HepG2 (cell line): ENCODE results near the gene ZNF512B. TPM values are rescaled to one million over a fixed set of nuclear protein-coding genes. Genes with fewer than 3 reads are reported as not detected.

ENCODE experiments used
- GATAD2A ChIP-seq: IDR thresholded peaks from 2 replicates; pipeline ENCODE4 v1.6.1; 2016
- HNRNPH1 ChIP-seq: fragments of 200-400 bp; formaldehyde crosslinking; optimal IDR thresholded peaks from 2 replicates; pipeline ENCODE3; 2017; ENCODE audit warnings: mild to moderate bottlenecking, low read depth, low read length
- HOXA3 ChIP-seq: sonication (generic); formaldehyde crosslinking; IDR thresholded peaks from 2 replicates; pipeline ENCODE4 v1.5.0; 2020; ENCODE audit warnings: missing genetic modification reagents
- KMT2A ChIP-seq: sonication (generic); formaldehyde crosslinking; IDR thresholded peaks from 2 replicates; pipeline ENCODE4 v1.4.0; 2020; ENCODE audit warnings: missing genetic modification reagents
- KMT2B ChIP-seq: IDR thresholded peaks from 2 replicates; pipeline ENCODE4 v1.6.1; 2016; ENCODE audit warnings: missing genetic modification reagents, missing compliant biosample characterization
- MZF1 ChIP-seq: sonication (generic); formaldehyde crosslinking; IDR thresholded peaks from 2 replicates; pipeline ENCODE4 v1.8.1; 2023; ENCODE audit warnings: mild to moderate bottlenecking, missing genetic modification reagents, borderline replicate concordance
- POLR2A ChIP-seq, 2 experiments: IDR thresholded peaks; 2 replicates each; pipeline ENCODE4 v1.6.1; 2011; ENCODE audit warnings: low read depth in 2 of 2, low read length in 2 of 2, mild to moderate bottlenecking in 1 of 2, moderate library complexity in 1 of 2; ENCODE audit not compliant: insufficient read depth in 1 of 2
- SMAD1 ChIP-seq: sonication (generic); formaldehyde crosslinking; IDR thresholded peaks from 2 replicates; pipeline ENCODE4 v1.4.0; 2020; ENCODE audit warnings: missing genetic modification reagents, low read depth, mild to moderate bottlenecking, borderline replicate concordance
- SMC3 ChIP-seq: IDR thresholded peaks from 2 replicates; pipeline ENCODE4 v1.6.1; 2011; ENCODE audit warnings: low read length, improper control_type of control experiment
- SNRNP70 ChIP-seq: fragments of 200-400 bp; formaldehyde crosslinking; IDR thresholded peaks from 2 replicates; pipeline ENCODE4 v1.6.1; 2017; ENCODE audit warnings: mild to moderate bottlenecking, low read depth, low read length, moderate library complexity
- TBP ChIP-seq: sonication (generic); formaldehyde crosslinking; IDR thresholded peaks from 2 replicates; pipeline ENCODE4 v1.5.0; 2020; ENCODE audit warnings: missing genetic modification reagents
- XRCC5 ChIP-seq: fragments of 200-400 bp; formaldehyde crosslinking; optimal IDR thresholded peaks from 2 replicates; pipeline ENCODE3; 2017; ENCODE audit warnings: mild to moderate bottlenecking, low read length
- ZNF160 ChIP-seq: sonication (generic); formaldehyde crosslinking; IDR thresholded peaks from 2 replicates; pipeline ENCODE4 v1.8.0; 2022; ENCODE audit warnings: mild to moderate bottlenecking, inconsistent platforms, missing genetic modification reagents
- ZNF674 ChIP-seq: sonication (generic); formaldehyde crosslinking; IDR thresholded peaks from 2 replicates; pipeline ENCODE4 v1.5.0; 2020; ENCODE audit warnings: low read depth, mild to moderate bottlenecking, missing genetic modification reagents
- ZNF879 ChIP-seq: sonication (generic); formaldehyde crosslinking; IDR thresholded peaks from 2 replicates; pipeline ENCODE4 v1.8.1; 2023; ENCODE audit warnings: missing genetic modification reagents
- polyA plus RNA-seq, 8 experiments: library from polyadenylated mRNA; depleted of rRNA in 3 of 8; stranded (reverse) in 7 of 8; unstranded in 1 of 8; fragments of >200 nt; fragmentation: Illumina TruSeq in 4 of 8; extraction: Trizol in 4 of 8; gene quantifications; 2 replicates each; pipeline versions ENCODE4 v1.2.1 to v1.2.3, GENCODE V29; 2011 to 2016; ENCODE audit warnings: low read depth in 4 of 8, missing spikeins in 1 of 8, mixed read lengths in 1 of 8; ENCODE audit not compliant: insufficient read depth in 1 of 8
- total RNA-seq, 5 experiments: library from RNA; depleted of rRNA; stranded (reverse); fragments of >200 nt; fragmentation: Illumina TruSeq; extraction: Trizol; gene quantifications; 2 replicates each; pipeline ENCODE4 v1.2.3, GENCODE V29; 2016; ENCODE audit warnings: low read depth in 1 of 5
- TF ChIP-seq, protein P1 (sequence below): sonication (generic); formaldehyde crosslinking; IDR thresholded peaks from 2 replicates; pipeline ENCODE4 v1.4.0; 2020; ENCODE audit warnings: missing genetic modification reagents
- TF ChIP-seq, protein P2 (sequence below): sonication (generic); formaldehyde crosslinking; IDR thresholded peaks from 2 replicates; pipeline ENCODE4 v1.5.0; 2020; ENCODE audit warnings: mild to moderate bottlenecking, missing genetic modification reagents, borderline replicate concordance
- TF ChIP-seq, protein P3 (sequence below): conservative IDR thresholded peaks from 2 replicates; pipeline ENCODE4 v1.6.1; 2018; ENCODE audit warnings: missing genetic modification reagents

Gene ZNF512B
- total and polyA plus RNA-seq, 2 of the 13 experiments (the other 11 are each of a cell fraction or from before 2014, with no cell fraction given), result 11.5 to 30.6 TPM

DNA sequence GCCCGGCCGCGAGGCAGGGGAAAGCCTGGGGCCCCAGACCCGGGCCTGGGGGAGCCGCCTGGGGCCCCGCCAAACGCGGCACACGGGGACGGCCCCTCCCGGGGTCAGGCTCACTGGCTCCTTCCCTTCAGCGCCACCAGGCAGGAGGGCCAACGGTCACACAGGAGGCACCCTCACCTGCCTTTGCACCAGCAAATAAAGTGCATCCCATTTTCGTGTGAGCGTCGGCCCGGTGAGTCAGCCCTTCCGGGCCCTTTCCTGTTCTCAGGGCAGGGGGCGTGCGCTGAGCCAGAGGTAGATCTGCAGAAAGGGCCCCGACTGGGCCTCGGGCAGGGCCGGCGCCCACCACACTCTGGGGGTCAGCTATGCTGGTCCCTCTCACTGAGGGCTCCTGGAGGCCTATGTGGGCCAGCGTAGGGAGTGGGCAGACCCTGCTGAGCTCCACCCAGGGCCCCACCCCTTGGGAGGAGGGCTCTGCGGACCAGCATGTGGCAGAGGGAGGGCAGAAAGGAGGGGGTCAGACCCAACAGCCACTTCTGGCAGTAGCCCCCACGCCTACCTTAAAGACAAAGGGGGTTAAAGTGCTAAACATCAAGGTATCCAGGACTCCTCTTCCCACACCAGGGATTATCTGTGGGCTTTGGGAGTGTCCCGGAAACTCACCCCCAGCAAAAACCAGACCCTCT lies 12.6 kb downstream of the ZNF512B start (continued):
- TF ChIP-seq TBP (CRISPR knock-in tag), result no peak
- TF ChIP-seq, protein P1, sequence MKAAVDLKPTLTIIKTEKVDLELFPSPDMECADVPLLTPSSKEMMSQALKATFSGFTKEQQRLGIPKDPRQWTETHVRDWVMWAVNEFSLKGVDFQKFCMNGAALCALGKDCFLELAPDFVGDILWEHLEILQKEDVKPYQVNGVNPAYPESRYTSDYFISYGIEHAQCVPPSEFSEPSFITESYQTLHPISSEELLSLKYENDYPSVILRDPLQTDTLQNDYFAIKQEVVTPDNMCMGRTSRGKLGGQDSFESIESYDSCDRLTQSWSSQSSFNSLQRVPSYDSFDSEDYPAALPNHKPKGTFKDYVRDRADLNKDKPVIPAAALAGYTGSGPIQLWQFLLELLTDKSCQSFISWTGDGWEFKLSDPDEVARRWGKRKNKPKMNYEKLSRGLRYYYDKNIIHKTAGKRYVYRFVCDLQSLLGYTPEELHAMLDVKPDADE (CRISPR knock-in tag), result no peak
- peak; percentile 80; the same call in 1 of the 2 replicates for TF ChIP-seq GATAD2A (CRISPR knock-in tag)
- TF ChIP-seq HNRNPH1, result peak; percentile 28
- TF ChIP-seq KMT2A (CRISPR knock-in tag), result peak; percentile 68
- TF ChIP-seq MZF1 (CRISPR knock-in tag), result peak; percentile 21; the same call in 1 of the 2 replicates
- peak; percentile 64 for TF ChIP-seq KMT2B (CRISPR knock-in tag)
- TF ChIP-seq HOXA3, result peak; percentile 40
- TF ChIP-seq XRCC5, result peak; percentile 85
- no peak for TF ChIP-seq SMC3
- peak; percentile 56; the same call in 1 of the 2 replicates for TF ChIP-seq SMAD1
- TF ChIP-seq, protein P2, sequence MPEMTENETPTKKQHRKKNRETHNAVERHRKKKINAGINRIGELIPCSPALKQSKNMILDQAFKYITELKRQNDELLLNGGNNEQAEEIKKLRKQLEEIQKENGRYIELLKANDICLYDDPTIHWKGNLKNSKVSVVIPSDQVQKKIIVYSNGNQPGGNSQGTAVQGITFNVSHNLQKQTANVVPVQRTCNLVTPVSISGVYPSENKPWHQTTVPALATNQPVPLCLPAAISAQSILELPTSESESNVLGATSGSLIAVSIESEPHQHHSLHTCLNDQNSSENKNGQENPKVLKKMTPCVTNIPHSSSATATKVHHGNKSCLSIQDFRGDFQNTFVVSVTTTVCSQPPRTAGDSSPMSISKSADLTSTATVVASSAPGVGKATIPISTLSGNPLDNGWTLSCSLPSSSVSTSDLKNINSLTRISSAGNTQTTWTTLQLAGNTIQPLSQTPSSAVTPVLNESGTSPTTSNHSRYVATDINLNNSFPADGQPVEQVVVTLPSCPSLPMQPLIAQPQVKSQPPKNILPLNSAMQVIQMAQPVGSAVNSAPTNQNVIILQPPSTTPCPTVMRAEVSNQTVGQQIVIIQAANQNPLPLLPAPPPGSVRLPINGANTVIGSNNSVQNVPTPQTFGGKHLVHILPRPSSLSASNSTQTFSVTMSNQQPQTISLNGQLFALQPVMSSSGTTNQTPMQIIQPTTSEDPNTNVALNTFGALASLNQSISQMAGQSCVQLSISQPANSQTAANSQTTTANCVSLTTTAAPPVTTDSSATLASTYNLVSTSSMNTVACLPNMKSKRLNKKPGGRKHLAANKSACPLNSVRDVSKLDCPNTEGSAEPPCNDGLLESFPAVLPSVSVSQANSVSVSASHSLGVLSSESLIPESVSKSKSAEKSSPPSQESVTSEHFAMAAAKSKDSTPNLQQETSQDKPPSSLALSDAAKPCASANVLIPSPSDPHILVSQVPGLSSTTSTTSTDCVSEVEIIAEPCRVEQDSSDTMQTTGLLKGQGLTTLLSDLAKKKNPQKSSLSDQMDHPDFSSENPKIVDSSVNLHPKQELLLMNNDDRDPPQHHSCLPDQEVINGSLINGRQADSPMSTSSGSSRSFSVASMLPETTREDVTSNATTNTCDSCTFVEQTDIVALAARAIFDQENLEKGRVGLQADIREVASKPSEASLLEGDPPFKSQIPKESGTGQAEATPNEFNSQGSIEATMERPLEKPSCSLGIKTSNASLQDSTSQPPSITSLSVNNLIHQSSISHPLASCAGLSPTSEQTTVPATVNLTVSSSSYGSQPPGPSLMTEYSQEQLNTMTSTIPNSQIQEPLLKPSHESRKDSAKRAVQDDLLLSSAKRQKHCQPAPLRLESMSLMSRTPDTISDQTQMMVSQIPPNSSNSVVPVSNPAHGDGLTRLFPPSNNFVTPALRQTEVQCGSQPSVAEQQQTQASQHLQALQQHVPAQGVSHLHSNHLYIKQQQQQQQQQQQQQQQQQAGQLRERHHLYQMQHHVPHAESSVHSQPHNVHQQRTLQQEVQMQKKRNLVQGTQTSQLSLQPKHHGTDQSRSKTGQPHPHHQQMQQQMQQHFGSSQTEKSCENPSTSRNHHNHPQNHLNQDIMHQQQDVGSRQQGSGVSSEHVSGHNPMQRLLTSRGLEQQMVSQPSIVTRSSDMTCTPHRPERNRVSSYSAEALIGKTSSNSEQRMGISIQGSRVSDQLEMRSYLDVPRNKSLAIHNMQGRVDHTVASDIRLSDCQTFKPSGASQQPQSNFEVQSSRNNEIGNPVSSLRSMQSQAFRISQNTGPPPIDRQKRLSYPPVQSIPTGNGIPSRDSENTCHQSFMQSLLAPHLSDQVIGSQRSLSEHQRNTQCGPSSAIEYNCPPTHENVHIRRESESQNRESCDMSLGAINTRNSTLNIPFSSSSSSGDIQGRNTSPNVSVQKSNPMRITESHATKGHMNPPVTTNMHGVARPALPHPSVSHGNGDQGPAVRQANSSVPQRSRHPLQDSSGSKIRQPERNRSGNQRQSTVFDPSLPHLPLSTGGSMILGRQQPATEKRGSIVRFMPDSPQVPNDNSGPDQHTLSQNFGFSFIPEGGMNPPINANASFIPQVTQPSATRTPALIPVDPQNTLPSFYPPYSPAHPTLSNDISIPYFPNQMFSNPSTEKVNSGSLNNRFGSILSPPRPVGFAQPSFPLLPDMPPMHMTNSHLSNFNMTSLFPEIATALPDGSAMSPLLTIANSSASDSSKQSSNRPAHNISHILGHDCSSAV (CRISPR knock-in tag), result no peak
- TF ChIP-seq POLR2A (IDR thresholded peaks at IDR 0.05; ENCODE audit: insufficient read depth in 1 of 2, low read depth in 2 of 2, low read length in 2 of 2), result peak in 1 of 2 experiments; percentile 81; a peak in 2 of 4 replicates
- TF ChIP-seq ZNF879 (CRISPR knock-in tag), result no peak
- 0 out of 2 replicates have a peak, but pooled peaks have one; percentile 81 for TF ChIP-seq ZNF160 (CRISPR knock-in tag)
- TF ChIP-seq ZNF674 (CRISPR knock-in tag), result no peak; the same call in 1 of the 2 replicates
- TF ChIP-seq, protein P3, sequence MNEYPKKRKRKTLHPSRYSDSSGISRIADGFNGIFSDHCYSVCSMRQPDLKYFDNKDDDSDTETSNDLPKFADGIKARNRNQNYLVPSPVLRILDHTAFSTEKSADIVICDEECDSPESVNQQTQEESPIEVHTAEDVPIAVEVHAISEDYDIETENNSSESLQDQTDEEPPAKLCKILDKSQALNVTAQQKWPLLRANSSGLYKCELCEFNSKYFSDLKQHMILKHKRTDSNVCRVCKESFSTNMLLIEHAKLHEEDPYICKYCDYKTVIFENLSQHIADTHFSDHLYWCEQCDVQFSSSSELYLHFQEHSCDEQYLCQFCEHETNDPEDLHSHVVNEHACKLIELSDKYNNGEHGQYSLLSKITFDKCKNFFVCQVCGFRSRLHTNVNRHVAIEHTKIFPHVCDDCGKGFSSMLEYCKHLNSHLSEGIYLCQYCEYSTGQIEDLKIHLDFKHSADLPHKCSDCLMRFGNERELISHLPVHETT (CRISPR knock-in tag), result no peak; the same call in 1 of the 2 replicates
- TF ChIP-seq SNRNP70, result no peak
